ENCODE data around the gene ENG. TPM values are rescaled to one million over a fixed set of nuclear protein-coding genes. Genes with fewer than 3 reads are reported as not detected.
"Not testable (repeated sequence)": the region's sequence is repeated elsewhere in the genome, so short reads cannot be mapped to it uniquely, and the experiment has no call there.

The ENG gene
- total RNA-seq, 3 donors from 2014 or later = 18.3 to 35.5 (median 34.8) TPM

DNA sequence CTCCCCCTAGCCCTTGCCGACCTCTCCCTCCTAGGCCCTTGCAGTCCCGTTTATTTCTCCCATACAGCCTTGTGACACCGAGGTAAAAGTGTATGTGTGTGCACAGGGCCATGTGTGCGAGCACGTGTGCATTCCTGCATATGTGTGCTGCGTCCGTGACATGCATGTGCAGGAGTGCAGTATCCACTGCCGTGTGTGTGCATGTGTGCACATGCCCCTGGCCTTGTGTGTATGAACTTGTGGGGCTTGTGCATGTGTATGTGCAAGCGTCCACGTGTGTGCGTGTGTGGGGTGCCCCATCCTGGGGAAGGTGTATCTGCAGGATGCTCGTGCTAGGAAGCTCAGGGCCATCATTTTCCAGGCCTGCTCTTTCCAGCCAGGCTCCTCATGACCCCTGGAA lies 16.4 kb upstream of the ENG start:
- no peak for ATAC-seq
- DNase-seq = no peak
- intact Hi-C loops (cut with DNase I, micrococcal nuclease) = loop anchor here in 1 of 2 donors (10.0 kb wide), 1 partner anchor 136 kb away; the partner anchor contains the start of gene TOR2A
- H3K36me3 ChIP-seq (ENCODE audit: low read depth) = no peaks in the 10 kb centered on the region
- H3K9me3 ChIP-seq = no peaks in the 10 kb centered on the region
- no peak overlapping the region for H3K4me3 ChIP-seq
- TF ChIP-seq, protein P1, sequence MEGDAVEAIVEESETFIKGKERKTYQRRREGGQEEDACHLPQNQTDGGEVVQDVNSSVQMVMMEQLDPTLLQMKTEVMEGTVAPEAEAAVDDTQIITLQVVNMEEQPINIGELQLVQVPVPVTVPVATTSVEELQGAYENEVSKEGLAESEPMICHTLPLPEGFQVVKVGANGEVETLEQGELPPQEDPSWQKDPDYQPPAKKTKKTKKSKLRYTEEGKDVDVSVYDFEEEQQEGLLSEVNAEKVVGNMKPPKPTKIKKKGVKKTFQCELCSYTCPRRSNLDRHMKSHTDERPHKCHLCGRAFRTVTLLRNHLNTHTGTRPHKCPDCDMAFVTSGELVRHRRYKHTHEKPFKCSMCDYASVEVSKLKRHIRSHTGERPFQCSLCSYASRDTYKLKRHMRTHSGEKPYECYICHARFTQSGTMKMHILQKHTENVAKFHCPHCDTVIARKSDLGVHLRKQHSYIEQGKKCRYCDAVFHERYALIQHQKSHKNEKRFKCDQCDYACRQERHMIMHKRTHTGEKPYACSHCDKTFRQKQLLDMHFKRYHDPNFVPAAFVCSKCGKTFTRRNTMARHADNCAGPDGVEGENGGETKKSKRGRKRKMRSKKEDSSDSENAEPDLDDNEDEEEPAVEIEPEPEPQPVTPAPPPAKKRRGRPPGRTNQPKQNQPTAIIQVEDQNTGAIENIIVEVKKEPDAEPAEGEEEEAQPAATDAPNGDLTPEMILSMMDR (IDR thresholded peaks at IDR 0.05) = no peak
- H3K4me1 ChIP-seq (ENCODE audit: low read depth) = peaks cover 17% of the 10 kb centered on the region

DNA sequence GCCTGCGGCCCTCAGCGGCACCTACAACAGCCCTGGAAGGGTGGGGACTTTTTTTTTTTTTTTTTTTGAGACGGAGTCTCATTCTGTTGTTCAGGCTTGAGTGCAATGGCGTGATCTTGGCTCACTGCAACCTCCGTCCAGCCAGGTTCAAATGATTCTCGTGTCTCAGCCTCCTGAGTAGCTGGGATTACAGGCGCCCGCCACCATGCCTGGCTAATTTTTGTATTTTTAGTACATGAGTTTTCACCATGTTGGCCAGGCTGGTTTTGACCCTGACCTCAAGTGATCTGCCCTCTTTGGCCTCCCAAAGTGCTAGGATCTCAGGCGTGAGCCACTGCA lies 15.7 kb upstream of the ENG start:
- DNase-seq; H3K36me3 ChIP-seq (ENCODE audit: low read depth); H3K4me3 ChIP-seq; H3K9me3 ChIP-seq; ATAC-seq: not testable (repeated sequence)
- peaks cover 14% of the 10 kb centered on the region for H3K4me1 ChIP-seq (ENCODE audit: low read depth)
- intact Hi-C loops (cut with DNase I, micrococcal nuclease) = loop anchor here in 1 of 2 donors (10.0 kb wide), 1 partner anchor 135 kb away; the partner anchor contains the start of gene TOR2A

DNA sequence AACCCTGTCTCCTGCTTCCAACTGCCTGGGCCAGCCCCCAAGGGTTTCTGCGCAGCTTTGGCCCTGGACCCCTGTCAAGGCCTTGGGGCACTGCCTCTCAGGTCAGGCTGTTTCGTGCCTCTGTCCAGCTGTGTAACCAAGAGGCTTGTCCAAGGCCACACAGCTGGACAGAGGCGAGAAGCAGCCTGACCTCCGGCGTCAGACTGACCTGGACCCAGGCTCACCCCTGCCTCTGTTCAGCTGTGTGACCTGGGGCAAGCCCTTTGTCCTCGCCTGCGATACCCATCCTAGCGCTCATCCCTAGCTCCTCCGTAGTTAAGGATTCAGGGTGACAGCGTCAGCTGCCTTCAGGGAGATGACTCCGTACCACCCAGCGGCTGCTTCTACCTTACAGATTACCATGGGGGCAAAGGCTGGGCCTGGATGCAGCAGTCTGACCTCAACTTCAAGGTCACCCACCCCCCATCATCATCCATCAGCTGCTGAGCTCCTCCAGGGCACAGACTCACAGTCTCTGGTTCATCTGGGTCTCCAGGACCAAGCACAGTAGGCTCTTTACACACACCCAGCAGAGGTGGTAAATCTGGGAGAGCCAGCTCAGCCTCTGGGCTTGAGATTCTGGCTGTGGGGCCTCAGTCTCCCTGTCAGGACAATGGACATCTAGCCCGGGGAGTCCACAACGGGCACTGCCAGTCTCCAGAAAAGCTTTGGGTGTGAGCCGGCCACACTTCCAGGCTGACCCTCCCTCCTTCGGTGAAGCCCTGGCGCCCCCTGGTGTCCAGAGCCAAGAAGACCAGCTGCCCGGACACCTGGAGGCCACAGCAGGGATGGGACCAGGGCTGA lies 15.1 kb upstream of the ENG start:
- ATAC-seq (peak; percentile 89), DNase-seq (peak; percentile 88 to 95 (median 91))
- TF ChIP-seq, protein P1 (IDR thresholded peaks at IDR 0.05) = peak; percentile 82
- no peaks in the 10 kb centered on the region for H3K36me3 ChIP-seq (ENCODE audit: low read depth)
- no peaks in the 10 kb centered on the region for H3K9me3 ChIP-seq
- intact Hi-C loops (cut with DNase I, micrococcal nuclease) = loop anchor here in 1 of 2 donors (10.0 kb wide), 1 partner anchor 135 kb away; the partner anchor contains the start of gene TOR2A
- peaks cover 10% of the 10 kb centered on the region for H3K4me1 ChIP-seq (ENCODE audit: low read depth)
- H3K4me3 ChIP-seq = no peak overlapping the region

DNA sequence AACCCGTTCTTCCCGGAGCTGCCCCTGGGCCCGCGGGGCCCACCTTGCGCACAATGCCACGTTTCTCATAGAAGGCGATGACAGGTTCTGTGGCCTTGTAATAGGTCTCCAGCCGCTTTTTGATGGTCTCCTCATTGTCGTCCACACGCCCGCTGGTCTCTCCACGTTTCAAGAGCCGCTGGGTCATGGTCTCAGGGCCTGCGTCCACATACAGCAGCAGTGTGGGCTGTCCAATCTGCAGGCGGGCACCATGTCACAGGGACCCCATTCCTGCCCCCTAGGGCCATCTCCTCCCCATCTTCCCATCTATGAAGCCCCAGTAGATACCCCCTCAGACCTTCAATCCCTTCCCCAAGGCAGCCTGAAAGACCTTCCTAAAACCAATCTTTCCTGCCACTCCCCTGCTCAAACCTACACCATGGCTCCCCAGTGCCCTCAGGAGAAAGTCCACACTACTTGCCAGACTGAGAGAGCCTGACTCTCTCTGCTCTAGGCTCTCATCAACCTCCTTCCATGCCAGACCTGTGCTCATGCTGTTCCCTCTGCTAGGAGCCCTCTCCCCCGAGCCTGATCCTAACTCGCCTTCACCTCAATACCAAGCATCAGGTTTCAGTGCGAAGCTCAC lies 13.9 kb upstream of the ENG start:
- no peak for DNase-seq
- Histone ChIP-seq H3K36me3 (ENCODE audit: low read depth) (no peaks in the 10 kb centered on the region), H3K4me1 (ENCODE audit: low read depth) (peaks cover 4% of the 10 kb centered on the region), H3K4me3 (no peak overlapping the region), H3K9me3 (no peaks in the 10 kb centered on the region)
- intact Hi-C loops (cut with DNase I, micrococcal nuclease) = no loop called here
- TF ChIP-seq, protein P1 (IDR thresholded peaks at IDR 0.05) = no peak
- no peak for ATAC-seq

DNA sequence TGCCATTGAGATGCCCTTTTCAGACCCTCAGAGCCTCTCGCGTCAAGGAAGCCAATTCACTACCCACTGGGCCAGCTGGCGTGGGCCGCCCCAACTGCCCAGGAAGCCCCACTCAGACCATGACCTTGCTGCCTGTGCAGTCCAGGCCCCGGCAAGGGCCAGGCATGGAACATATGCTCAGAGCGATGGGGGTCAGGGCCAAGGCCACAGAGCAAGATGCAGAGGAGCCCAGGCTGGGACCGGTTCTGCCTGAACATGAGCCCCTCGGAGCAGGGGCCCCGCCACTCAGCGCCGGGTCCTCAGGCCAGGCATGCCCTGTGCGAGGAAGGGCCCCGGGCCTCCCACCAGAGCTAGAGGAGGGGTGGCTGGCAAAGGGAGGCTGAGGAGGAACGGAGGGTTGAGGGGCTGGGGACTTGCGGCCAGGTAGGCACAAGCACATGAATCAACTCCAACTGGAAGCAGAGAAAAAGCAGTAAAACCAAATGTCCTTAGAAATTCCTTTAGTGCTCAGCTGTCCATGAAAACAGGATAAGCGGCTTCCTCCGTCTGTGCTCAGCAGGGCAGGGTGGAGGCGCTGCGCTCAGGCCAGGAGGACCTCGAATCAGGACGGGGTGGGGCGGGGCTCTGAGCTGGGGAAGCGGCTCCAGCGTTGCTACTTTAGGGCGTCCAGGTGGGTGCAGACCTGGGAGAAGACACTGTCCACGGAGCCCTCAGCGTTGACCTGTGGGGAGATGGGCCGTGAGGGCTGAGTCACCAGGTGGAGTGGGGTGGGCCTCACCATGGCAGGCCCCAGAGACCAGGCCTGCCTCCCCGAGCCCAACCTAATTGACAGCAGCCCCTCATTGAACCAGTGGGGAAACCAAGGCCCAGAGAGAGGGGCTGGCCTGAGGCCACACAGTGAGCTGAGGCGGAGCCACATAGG lies 13.2 kb upstream of the ENG start:
- intact Hi-C loops (cut with DNase I, micrococcal nuclease) = no loop called here
- H3K36me3 ChIP-seq (ENCODE audit: low read depth) = no peaks in the 10 kb centered on the region
- no peaks in the 10 kb centered on the region for H3K9me3 ChIP-seq
- no peak for DNase-seq
- no peak for ATAC-seq
- TF ChIP-seq, protein P1 (IDR thresholded peaks at IDR 0.05) = no peak
- no peak overlapping the region for H3K4me3 ChIP-seq
- peaks cover 4% of the 10 kb centered on the region for H3K4me1 ChIP-seq (ENCODE audit: low read depth)

All from mucosa of descending colon (tissue), 3 donors.